IPS DF 4.7 (cell line): ENCODE results near the gene MLYCD.
A peak's percentile ranks its signal among the peaks of the same experiment; 100 is the strongest.

ENCODE experiments used
- DNase-seq: peaks from one replicate; pipeline ENCODE4 v3.0.0-alpha.2; 2013; ENCODE audit warnings: low spot score; ENCODE audit errors: extremely low read depth

The MLYCD gene

DNA sequence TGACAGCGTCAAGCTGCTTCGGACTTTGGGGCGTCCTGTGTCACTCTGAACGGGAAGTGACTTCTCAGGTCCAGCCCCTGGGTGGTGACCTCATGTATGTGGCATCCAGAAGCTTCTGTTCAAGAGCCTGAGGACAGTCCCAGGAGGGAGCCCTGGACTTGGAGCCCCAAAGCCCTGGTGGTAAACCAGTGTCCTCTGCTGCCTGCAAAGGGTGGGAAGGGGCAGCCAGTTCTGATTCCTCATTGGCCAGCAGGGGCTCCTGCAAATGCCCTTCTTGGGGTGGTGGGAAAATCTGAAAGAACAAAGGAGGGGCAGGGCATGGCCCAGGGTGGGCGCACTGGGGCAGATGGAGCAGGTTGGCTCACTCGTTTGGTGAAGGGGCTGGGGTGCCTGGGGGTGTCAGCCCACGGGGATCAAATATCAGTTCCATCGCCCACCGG, 55.7 kb downstream of the MLYCD start:
- DNase-seq, result peak; percentile 25

DNA sequence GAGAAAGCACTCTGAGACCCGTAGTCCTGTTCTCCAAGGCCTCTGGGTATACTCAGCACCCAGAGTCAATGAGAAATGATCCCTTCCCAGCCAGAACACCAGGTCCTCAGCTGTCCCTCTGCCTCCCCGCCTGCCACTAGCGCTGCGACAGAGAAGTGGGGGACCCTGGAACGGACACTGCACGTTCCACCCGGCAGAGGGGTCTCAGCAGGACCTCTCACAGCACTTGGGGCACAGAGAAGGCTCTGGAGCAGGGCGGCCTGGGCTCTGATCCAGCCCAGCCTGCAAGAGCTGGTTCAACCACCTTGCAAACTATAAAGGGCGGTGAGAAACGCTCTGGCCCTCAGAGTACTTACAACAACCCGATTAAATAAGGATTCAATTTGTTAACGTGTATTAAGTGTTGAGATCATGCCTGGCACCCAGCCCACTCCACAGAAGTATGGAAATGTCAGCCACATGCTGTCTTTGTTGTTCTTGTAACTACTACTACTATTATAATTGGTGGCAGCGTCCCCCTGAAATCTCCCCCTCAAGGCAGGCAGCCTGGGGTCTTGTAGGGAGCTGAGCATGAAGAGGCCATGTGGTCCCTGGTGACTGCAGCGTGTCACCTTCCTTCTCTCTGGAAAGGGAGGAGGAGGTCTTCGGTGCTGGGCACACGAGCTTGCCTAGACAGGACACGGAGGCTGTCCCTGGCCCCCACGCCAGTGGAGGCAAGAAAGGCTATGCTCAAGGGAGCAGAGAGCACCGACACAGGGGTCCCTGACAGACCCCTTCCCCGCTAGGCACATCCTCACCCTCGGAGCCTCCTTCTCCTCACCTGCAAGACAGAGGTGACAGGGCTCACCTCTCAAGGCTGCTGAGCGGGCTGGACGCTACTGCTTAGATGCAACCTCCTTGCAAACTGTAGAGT, 56.6 kb downstream of the MLYCD start:
- DNase-seq, result no peak

DNA sequence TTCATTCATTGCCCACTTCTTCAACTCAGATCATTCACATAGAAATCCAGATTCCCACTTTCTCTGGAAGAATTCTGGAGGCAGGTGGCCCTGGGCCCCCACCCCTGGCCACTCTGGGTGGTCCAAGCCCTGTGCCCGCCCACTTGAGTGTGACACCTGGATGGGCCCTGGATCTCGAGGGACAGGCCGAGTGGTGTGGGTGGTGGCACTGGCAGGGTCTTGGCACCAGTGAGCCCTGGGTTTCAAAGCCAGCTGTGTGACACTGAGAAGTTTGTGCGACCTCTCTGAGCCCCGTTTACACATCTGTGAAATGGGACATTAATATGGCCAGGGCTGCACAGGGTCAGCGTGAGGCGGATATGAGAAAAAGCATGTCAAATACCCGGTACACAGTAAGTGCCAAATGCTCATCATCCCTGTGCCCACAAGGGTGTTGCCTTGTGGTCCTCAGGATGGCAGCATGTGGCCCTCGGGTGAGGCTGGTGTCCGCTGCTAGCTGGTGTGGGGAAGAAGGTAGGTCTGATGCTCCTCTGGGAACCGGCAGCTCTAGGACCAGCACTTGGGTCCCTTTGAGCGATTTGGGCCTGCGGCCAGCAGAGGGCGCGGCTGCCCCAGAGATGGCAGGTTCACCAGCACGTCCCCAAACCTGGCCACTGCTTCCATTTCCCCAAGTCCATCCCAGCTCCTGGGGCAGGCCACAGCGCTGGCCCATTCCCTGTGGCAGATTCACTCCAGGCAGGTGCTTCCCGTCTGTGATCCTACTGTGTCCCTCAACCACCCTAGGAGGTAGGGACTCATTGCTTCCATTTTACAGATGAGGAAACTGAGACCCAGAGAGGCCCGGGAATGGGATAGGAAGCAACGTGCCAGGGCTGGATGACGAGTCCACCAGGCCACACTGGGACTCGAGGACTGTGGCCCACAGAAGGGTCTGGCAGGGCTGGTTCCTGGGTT, 57.7 kb downstream of the MLYCD start:
- DNase-seq, result peak; percentile 51

DNA sequence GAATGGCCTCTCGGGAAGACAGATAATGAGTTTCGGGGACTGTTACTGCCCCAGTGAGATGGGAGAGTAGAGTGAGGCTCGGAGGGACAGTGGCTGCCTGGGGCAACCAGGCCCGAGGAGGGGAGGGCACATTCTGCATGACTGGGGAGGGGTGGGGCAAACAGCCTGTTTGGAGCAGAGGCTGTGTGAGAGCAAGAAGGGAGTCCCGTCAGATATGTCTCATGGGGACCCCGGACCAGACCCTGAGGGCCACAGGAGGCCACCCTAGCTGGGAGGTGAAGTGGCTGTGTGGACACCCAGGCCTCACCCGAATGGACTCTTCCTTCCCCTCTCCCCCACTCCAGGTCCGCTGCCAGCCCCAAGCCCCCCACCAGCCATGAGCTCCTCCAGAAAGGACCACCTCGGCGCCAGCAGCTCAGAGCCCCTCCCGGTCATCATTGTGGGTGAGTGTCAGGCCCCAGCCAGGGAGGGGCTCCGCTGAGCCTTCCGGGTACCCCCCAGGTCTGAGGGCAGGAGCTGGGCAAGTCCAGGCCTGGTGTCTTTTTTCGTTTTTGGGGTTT, 58.5 kb downstream of the MLYCD start:
- DNase-seq, result no peak

DNA sequence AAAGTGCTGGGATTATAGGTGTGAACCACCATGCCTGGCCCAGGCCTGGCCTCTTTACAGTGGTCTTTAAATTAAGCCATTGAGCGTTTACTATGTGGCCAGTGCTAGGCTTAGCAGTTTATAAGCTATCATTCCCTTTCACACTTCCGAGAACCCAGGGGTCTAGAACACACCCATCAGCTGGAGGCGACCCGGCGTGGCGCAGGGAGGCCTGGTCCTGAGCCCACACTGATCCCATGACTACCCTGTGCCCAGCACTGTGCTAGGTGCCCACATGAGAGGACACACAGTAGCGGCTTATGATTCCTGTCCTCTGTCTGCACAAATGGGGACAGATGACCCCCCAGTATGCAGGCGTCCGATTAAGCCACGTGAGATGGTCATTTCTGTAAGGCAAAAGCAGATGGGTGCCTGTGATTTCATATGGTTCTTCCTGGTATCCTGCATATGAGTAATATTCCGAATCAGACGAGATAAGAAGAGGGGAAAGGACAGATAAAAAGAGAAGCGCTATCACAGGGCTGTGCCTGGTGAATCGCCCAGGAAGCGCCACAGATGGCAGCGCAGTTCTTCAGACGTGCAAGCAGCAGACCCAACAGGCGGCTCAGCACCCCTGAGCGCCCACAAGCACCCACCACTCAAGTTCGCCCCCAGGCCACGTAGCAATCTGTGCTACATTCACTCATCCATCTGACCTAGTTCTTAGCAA, 59.4 kb downstream of the MLYCD start:
- DNase-seq, result no peak

DNA sequence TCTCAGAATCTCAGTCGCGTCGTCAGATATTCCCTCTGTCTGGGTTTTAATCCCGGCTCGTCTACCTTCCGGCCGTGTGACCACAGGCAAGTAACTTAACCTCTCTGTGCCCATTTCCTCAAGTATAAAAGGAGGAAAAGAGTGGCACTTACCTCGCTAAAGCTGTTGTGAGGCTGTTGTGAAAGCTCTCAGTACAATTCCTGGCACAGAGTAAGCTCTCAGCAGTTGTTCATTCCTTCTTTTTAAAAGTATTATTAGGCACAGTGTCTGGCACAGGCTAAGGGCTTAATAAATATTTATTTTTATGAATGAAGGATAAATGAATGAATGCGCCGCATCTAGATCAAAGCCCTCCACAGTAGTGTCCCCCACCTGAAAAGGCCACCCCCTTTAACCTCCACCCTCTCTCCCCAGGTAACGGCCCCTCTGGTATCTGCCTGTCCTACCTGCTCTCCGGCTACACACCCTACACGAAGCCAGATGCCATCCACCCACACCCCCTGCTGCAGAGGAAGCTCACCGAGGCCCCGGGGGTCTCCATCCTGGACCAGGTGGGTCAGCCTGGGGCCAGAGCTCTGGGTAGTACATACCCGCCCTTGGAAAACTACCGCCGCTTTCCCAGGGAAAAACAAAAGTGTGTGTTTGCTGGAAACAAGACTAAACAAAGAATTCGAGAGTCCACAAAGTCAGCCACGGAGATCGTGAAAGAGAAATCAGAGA, 60.1 kb downstream of the MLYCD start:
- DNase-seq, result no peak

DNA sequence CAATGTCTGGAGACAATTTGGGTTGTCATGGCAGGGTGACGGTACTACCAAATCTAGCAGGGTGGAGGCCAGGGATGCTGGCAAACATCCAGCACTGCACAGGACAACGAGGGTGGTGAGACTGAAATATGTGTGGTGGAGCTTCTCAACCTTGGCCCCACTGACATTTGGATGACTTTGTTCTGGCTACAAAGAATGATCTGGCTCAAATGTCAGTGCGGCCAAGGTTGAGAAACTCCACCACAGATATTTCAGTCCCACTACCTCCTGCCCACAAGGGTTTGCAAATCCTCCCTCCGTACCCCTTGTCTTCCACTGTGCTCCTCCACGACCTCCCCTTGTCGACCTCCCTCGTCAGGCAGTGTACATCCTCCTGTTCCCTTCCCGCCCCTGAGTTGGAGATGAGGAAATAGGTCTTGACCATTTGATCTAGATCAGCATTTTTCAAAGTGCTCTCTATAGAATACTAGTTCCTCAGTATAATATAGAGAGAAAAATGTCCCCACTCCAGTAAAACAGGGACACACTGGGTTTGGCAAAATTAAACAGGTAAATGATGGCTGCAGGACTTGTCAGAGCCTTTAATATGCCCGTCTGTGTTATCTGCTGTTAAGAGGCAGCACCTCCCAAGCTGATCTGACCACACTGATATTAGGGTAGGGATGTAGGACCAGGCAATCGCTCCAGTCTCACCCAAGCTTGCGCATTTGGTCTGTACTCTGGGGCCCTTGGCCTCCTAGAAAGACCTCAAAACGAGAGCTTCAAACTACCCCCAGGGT, 60.9 kb downstream of the MLYCD start:
- DNase-seq, result no peak

DNA sequence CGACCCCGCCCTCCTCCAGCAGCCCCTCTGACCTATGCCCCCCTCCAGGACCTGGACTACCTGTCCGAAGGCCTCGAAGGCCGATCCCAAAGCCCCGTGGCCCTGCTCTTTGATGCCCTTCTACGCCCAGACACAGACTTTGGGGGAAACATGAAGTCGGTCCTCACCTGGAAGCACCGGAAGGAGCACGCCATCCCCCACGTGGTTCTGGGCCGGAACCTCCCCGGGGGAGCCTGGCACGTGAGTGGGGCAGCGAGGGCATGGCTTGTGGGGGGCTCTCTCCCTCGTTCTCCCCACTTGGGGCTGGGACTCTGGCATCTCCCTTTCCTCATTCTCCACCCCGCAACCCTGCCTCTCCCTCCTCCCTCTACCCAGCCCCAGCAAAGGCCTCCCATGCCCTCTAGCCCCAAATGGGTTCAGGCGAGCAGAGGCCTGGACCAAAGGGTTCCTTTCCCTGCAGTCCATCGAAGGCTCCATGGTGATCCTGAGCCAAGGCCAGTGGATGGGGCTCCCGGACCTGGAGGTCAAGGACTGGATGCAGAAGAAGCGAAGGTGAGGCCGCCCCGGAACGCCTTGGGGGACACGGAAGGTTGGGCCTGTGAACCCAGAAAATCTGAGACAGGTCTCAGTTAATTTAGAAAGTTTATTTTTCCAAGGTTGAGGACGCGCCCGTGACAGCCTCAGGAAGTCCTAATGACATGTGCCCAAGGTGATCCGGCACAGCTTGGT, 61.8 kb downstream of the MLYCD start:
- DNase-seq, result no peak

DNA sequence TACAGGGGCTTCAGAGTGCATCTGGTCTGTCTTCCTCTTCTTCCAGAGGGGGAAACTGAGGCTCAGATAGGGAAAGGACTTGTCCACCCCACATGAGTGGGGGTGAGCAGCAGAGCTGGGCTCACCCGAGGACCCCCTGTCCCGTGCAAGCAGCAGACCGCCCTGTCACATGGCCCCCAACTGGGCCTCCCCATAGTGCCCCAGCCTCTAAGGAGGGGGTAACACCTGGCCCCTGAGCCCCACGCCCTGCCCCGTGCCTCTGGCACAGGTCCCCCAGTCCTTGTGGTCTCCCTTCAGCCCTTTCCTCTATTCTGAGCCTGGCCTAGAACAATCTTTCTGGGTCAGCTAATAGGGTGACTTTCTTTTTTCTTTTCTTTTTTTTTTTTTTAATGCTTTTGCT, 62.7 kb downstream of the MLYCD start:
- no peak for DNase-seq

DNA sequence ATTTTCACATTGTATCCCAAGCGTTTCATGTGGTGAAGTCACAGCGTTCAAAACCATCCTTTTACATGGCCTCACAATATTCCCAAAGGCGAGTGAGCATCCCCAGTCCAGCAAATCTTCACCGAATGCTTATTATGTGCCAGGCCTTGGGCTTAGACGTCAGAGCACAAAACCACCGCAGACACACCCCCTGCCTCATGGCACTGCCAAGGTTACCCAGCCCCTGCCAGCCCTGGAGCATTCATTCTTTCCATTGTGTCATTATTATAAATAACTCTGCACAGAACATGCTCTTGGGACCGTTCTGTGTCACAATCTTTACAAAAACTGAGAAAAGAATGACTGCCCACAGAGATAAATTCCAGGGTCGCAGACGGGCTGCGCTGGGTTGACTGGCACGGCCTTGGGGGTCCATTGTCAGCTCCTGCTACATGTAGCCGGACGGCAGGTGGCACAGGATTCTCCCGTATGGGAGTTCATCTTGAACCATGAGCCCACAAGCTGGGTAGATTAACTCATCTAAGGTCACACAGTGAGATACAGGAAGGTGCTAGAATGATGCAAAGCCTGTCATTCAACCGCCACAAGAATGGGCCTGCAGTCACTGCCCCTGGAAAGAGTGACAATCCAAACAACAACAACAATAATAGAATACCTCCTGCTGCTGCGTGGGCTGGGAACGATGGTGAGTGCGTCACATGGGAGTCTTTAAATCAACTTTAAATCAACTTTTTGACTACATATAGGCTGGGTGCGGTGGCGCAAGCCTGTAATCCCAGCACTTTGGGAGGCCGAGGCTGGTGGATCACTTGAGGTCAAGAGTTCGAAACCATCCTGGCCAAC, 64.6 kb downstream of the MLYCD start:
- DNase-seq, result no peak

DNA sequence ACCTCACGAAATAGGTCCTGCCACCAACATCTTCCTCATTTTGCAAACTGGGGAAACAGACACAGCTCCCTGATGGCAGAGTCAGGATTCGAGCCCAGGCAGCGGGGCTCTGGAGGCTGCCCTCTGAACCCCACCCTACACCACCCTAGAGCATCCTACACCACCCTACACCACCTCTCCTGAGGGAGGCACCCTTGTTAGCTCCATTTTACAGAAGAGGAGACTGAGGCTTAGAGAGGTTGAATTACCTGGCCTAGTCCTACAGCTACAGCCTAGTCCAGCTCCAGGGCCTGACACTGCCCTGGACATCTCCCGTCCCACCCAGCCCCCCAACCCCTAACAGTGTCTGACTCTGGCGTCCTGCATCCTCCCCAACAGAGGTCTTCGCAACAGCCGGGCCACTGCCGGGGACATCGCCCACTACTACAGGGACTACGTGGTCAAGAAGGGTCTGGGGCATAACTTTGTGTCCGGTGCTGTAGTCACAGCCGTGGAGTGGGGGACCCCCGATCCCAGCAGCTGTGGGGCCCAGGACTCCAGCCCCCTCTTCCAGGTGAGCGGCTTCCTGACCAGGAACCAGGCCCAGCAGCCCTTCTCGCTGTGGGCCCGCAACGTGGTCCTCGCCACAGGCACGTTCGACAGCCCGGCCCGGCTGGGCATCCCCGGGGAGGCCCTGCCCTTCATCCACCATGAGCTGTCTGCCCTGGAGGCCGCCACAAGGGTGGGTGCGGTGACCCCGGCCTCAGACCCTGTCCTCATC, 65.9 kb downstream of the MLYCD start:
- no peak for DNase-seq

DNA sequence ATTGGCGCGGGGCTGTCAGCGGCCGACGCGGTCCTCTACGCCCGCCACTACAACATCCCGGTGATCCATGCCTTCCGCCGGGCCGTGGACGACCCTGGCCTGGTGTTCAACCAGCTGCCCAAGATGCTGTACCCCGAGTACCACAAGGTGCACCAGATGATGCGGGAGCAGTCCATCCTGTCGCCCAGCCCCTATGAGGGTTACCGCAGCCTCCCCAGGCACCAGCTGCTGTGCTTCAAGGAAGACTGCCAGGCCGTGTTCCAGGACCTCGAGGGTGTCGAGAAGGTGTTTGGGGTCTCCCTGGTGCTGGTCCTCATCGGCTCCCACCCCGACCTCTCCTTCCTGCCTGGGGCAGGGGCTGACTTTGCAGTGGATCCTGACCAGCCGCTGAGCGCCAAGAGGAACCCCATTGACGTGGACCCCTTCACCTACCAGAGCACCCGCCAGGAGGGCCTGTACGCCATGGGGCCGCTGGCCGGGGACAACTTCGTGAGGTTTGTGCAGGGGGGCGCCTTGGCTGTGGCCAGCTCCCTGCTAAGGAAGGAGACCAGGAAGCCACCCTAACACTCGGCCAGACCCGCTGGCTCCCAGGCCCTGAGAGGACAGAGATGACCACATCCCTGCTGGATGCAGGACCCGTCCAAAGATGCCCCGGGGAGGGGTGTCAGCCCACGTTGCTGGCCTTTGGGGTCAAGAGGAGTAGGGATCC, 66.7 kb downstream of the MLYCD start:
- DNase-seq, result no peak

DNA sequence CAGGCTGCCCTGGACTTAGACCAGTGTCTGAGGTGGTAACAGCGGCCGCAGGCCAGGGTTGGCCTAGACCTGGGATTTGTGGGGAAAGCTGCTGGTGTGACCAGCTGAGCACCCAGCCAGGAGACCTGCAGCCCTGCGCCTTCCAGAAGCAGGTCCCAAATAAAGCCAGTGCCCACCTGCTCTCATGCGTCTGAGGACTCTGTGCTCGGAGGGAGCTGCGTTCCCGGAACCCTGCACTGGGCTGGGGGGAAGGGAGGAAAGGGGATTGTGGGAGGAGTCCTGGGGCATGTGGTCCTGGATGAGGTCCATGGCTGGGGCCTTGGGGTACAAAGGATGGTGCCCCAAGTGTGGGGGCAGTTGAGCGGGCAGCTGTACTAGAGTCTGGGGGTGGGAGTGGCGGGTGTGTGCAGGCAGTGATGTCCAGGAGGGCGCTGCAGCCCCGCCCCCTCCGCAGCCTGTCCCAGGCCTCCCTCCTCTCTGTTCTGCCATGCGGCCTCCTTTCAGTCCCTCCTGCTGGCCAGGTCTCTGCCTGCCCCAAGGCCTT, 67.3 kb downstream of the MLYCD start:
- no peak for DNase-seq

DNA sequence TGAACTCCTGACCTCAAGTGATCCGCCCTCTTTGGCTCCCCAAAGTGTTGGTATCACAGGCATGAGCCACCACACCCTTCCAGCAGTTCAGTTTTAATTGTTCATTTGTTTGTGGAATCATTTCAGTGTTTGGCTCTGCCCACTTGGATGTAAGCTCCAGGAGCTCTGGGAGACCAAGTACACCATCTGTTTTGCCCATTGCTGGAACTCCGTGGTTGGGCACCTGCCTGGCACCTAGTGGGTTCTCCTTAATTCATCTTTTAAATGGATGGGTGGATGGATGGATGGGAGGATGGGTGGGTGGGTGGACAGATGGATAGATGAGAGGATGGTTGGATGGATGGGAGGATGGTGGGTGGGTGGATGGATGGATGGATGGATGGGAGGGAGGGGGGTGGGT, 68.2 kb downstream of the MLYCD start:
- DNase-seq, result no peak

DNA sequence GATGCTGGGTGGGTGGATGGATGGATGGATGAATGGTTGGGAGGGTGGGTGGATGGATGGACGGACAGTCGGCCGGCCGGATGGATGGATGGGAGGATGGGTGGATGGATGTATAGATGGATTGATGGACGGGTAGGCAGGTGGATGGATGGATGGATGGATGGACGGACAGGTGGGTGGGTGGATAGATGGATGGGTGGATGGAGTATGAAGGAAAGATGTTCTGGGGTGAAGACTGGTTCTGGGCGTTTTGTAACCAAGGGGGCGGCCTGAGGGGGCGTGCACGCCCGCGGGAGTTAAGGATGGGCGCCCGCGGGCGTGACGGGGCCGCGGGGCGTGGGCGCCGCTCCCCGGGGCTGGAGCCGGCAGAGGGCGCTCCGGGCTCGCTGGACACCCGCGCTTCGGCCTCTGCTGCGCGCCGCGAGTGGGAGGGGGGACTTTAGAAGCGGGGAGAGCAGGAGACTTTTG, 69.0 kb downstream of the MLYCD start, which contains the start of gene NECAB2:
NECAB2 (plus strand) TSS at position 407 of the 468 bp plus-strand sequence. CDS start 405 bp downstream, outside the sequence.
- no peak for DNase-seq

DNA sequence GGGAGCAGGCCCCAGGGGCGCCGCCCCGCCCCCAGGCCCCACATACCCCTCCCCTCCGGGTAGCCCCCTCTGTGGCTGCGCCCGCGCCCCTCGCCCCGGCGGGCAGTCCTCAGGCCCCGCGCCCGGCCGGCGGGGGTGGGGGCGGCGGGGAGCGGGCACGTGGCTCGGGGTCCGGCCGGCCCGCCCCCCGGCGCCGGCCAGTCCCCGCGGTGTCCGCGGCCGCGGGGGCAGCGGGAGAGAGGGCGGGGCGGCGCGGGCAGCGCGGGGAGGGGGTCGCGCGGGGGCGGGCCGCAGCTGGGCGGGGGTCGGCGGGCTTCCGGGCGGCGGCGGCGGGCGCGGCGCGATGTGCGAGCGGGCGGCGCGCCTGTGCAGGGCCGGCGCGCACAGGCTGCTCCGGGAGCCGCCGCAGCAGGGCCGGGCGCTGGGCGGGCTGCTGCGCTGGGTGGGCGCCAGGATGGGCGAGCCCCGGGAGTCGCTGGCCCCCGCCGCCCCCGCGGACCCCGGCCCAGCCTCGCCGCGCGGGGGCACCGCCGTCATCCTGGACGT, 69.5 kb downstream of the MLYCD start:
- DNase-seq, result no peak
